Measurements from ENCODE around the gene HGD.

HGD gene

GRCh38 chr3:120661945-120662344, 20.1 kb downstream of the HGD start:
- Histone ChIP-seq H3K27me3 (ENCODE audit: control insufficient read depth, low read length) (0 out of 2 replicates have a peak, but pooled peaks cover 3% of the 10 kb centered on the region), H3K9me2 (replicated peaks; ENCODE audit: control insufficient read depth, low read length) (no peaks in the 10 kb centered on the region), H4K20me1 (ENCODE audit: control insufficient read depth, insufficient read depth, low read depth, low read length) (no peaks in the 10 kb centered on the region), H3K36me3 (ENCODE audit: control insufficient read depth, low read length) (no peaks in the 10 kb centered on the region), H3K9me3 (ENCODE audit: control insufficient read depth, insufficient read depth, low read length) (no peaks in the 10 kb centered on the region), H3K4me2 (ENCODE audit: low read length) (no peak overlapping the region), H3F3A (ENCODE audit: control insufficient read depth, insufficient read depth) (no peaks in the 10 kb centered on the region), H3K27ac (ENCODE audit: low read depth, low read length) (no peak overlapping the region), H3K4me1 (ENCODE audit: control insufficient read depth, low read length) (no peaks in the 10 kb centered on the region), H3K4me3 (ENCODE audit: low read length) (no peak overlapping the region), H3K79me2 (ENCODE audit: control insufficient read depth, low read length) (no peaks in the 10 kb centered on the region)
- no peak for TF ChIP-seq EZH2phosphoT487 (IDR thresholded peaks at IDR 0.05; ENCODE audit: borderline replicate concordance, low read length)
- TF ChIP-seq CTCF (IDR thresholded peaks at IDR 0.05; ENCODE audit: low read depth, low read length, poor library complexity, severe bottlenecking) = no peak

GRCh38 chr3:120661106-120661905, 20.7 kb downstream of the HGD start:
- H3K79me2 ChIP-seq (ENCODE audit: control insufficient read depth, low read length) = no peaks in the 10 kb centered on the region
- no peaks in the 10 kb centered on the region for H3F3A ChIP-seq (ENCODE audit: control insufficient read depth, insufficient read depth)
- H3K36me3 ChIP-seq (ENCODE audit: control insufficient read depth, low read length) = no peaks in the 10 kb centered on the region
- TF ChIP-seq EZH2phosphoT487 (IDR thresholded peaks at IDR 0.05; ENCODE audit: borderline replicate concordance, low read length) (no peak), CTCF (IDR thresholded peaks at IDR 0.05; ENCODE audit: low read depth, low read length, poor library complexity, severe bottlenecking) (no peak)
- no peak overlapping the region for H3K27ac ChIP-seq (ENCODE audit: low read depth, low read length)
- 0 out of 2 replicates have a peak, but pooled peaks cover 3% of the 10 kb centered on the region for H3K27me3 ChIP-seq (ENCODE audit: control insufficient read depth, low read length)
- no peaks in the 10 kb centered on the region for H3K4me1 ChIP-seq (ENCODE audit: control insufficient read depth, low read length)
- no peaks in the 10 kb centered on the region for H4K20me1 ChIP-seq (ENCODE audit: control insufficient read depth, insufficient read depth, low read depth, low read length)
- H3K9me2 ChIP-seq (replicated peaks; ENCODE audit: control insufficient read depth, low read length) = no peaks in the 10 kb centered on the region
- no peak overlapping the region for H3K4me3 ChIP-seq (ENCODE audit: low read length)
- no peak overlapping the region for H3K4me2 ChIP-seq (ENCODE audit: low read length)
- no peaks in the 10 kb centered on the region for H3K9me3 ChIP-seq (ENCODE audit: control insufficient read depth, insufficient read depth, low read length)

- Histone ChIP-seq H3K4me1 (ENCODE audit: control insufficient read depth, low read length) (no peaks in the 10 kb centered on the region), H3K4me2 (ENCODE audit: low read length) (no peak overlapping the region), H3K36me3 (ENCODE audit: control insufficient read depth, low read length) (no peaks in the 10 kb centered on the region), H3K9me3 (ENCODE audit: control insufficient read depth, insufficient read depth, low read length) (no peaks in the 10 kb centered on the region), H4K20me1 (ENCODE audit: control insufficient read depth, insufficient read depth, low read depth, low read length) (no peaks in the 10 kb centered on the region), H3K4me3 (ENCODE audit: low read length) (no peak overlapping the region), H3K27ac (ENCODE audit: low read depth, low read length) (no peak overlapping the region), H3K27me3 (ENCODE audit: control insufficient read depth, low read length) (no peaks in the 10 kb centered on the region), H3K9me2 (replicated peaks; ENCODE audit: control insufficient read depth, low read length) (no peaks in the 10 kb centered on the region), H3K79me2 (ENCODE audit: control insufficient read depth, low read length) (no peaks in the 10 kb centered on the region), H3F3A (ENCODE audit: control insufficient read depth, insufficient read depth) (no peaks in the 10 kb centered on the region)
- no peak for TF ChIP-seq CTCF (IDR thresholded peaks at IDR 0.05; ENCODE audit: low read depth, low read length, poor library complexity, severe bottlenecking)
- no peak for TF ChIP-seq EZH2phosphoT487 (IDR thresholded peaks at IDR 0.05; ENCODE audit: borderline replicate concordance, low read length)
Measured at GRCh38 chr3:120659834-120660233, 22.2 kb downstream of the HGD start.

Data from DOHH2 (cell line).